ENCODE measurements around the gene PAQR8. TPM values are rescaled to one million over a fixed set of nuclear protein-coding genes. Genes with fewer than 3 reads are reported as not detected.

PAQR8 gene
- total RNA-seq, 3 donors from 2014 or later, result 70.6 to 184 (median 81.4) TPM

DNA sequence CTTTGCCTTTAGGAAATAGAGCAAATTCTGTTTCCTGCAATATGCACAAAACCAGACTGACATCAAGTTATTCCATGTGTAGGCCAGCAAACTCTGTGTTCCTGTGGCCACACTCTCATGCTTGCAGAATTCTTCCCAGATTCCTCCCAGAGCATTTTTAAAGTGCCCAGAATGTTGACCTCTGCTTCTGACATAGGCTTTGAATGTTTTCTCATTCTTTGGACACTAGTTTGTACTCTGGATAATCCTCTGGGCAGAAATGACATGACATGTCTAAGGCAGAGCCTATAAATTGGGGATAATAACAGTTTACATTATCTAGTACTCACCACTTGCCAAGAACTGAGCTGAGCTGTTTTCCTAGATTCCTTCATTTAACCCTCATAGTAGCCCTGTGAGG lies 49.0 kb downstream of the PAQR8 start:
- no peak for DNase-seq
- Histone ChIP-seq H3K9me3 (no peaks in the 10 kb centered on the region), H3K4me1 (ENCODE audit: low read depth) (no peaks in the 10 kb centered on the region), H3K36me3 (ENCODE audit: low read depth) (no peaks in the 10 kb centered on the region), H3K4me3 (no peak overlapping the region)
- no peak for TF ChIP-seq CTCF (IDR thresholded peaks at IDR 0.05)
- peak; percentile 12 for ATAC-seq
- intact Hi-C loops (cut with DNase I, micrococcal nuclease), result loop anchor here in 1 of 2 donors (10.0 kb wide), 1 partner anchor 164 kb away; the partner anchor contains the start of gene TRAM2

- DNase-seq, result no peak
- no peaks in the 10 kb centered on the region for H3K36me3 ChIP-seq (ENCODE audit: low read depth)
These were observed 50.0 kb downstream of the PAQR8 start for GRCh38 chr6:52411911-52412310.

GRCh38 chr6:52415333-52415732 lies 53.4 kb downstream of the PAQR8 start:
- Histone ChIP-seq H3K9me3 (no peaks in the 10 kb centered on the region), H3K4me3 (no peak overlapping the region), H3K4me1 (ENCODE audit: low read depth) (no peaks in the 10 kb centered on the region), H3K36me3 (ENCODE audit: low read depth) (no peaks in the 10 kb centered on the region)
- no peak for DNase-seq
- intact Hi-C loops (cut with DNase I, micrococcal nuclease), result loop anchor here (5.0 to 10.0 kb wide), 3 partner anchors 159 to 247 kb away; partner anchors contain the start of gene TRAM2 (in 1 of the 2)
- TF ChIP-seq CTCF (IDR thresholded peaks at IDR 0.05), result no peak
- ATAC-seq, result no peak

More at GRCh38 chr6:52411911-52412310, 50.0 kb downstream of the PAQR8 start:
- Histone ChIP-seq H3K9me3 (no peaks in the 10 kb centered on the region), H3K4me3 (no peak overlapping the region), H3K4me1 (ENCODE audit: low read depth) (no peaks in the 10 kb centered on the region)
- no peak for ATAC-seq
- TF ChIP-seq CTCF (IDR thresholded peaks at IDR 0.05), result no peak
- intact Hi-C loops (cut with DNase I, micrococcal nuclease), result loop anchor here in 1 of 2 donors (10.0 kb wide), 1 partner anchor 163 kb away; the partner anchor contains the start of gene TRAM2

- ATAC-seq, result no peak
- intact Hi-C loops (cut with DNase I, micrococcal nuclease), result loop anchor here (2.0 to 10.0 kb wide), 4 partner anchors 159 to 247 kb away; partner anchors contain the start of gene TRAM2 (in 1 of the 2)
These were observed 54.1 kb downstream of the PAQR8 start for GRCh38 chr6:52415917-52416628.

GRCh38 chr6:52416629-52417151 lies 54.7 kb downstream of the PAQR8 start:
- H3K4me3 ChIP-seq, result no peak overlapping the region
- peak; percentile 82 for TF ChIP-seq CTCF (IDR thresholded peaks at IDR 0.05)
- intact Hi-C loops (cut with DNase I, micrococcal nuclease), result loop anchor here (2.0 to 10.0 kb wide), 4 partner anchors 158 to 246 kb away; partner anchors contain the start of gene TRAM2 (in 1 of the 2)
- no peaks in the 10 kb centered on the region for H3K9me3 ChIP-seq
- H3K4me1 ChIP-seq (ENCODE audit: low read depth), result no peaks in the 10 kb centered on the region
- peak; percentile 26 for ATAC-seq
- peak in 1 of 3 donors; percentile 81 for DNase-seq
- no peaks in the 10 kb centered on the region for H3K36me3 ChIP-seq (ENCODE audit: low read depth)

More at GRCh38 chr6:52415917-52416628, 54.1 kb downstream of the PAQR8 start:
- no peak for TF ChIP-seq CTCF (IDR thresholded peaks at IDR 0.05)
- Histone ChIP-seq H3K36me3 (ENCODE audit: low read depth) (no peaks in the 10 kb centered on the region), H3K4me1 (ENCODE audit: low read depth) (no peaks in the 10 kb centered on the region), H3K4me3 (no peak overlapping the region), H3K9me3 (no peaks in the 10 kb centered on the region)
- no peak for DNase-seq
